Activated T-helper 9 cell treated with anti-CD3 and anti-CD28 coated beads, Interleukin-2, amount 50 U/mL, for 16 hours (primary cell): ENCODE measurements around the gene THNSL1.

ENCODE experiments used
- DNase-seq: peaks from one replicate; pipeline ENCODE4 v3.0.0-alpha.2; 2020; ENCODE audit warnings: low read depth

The THNSL1 gene

DNA sequence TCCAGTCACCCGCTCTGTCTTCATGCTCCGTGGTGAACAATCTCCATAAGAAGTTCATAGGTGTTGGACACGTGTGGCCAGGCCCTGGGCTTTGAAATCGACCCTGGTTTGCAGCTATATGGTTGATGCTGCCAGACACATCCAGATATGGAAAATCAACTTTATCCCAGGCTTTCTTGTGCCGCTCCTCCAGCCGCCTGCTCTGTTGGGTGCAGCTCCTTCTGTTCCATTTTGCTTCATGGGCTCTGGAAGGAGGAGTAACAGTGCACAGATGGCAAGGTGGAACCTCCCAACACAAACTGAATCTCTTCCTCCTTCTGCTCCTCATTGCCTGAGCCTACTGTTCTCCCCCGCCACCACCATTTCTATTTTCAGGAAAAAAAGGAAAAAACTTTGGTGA, 44.7 kb downstream of the THNSL1 start:
- no peak for DNase-seq

DNA sequence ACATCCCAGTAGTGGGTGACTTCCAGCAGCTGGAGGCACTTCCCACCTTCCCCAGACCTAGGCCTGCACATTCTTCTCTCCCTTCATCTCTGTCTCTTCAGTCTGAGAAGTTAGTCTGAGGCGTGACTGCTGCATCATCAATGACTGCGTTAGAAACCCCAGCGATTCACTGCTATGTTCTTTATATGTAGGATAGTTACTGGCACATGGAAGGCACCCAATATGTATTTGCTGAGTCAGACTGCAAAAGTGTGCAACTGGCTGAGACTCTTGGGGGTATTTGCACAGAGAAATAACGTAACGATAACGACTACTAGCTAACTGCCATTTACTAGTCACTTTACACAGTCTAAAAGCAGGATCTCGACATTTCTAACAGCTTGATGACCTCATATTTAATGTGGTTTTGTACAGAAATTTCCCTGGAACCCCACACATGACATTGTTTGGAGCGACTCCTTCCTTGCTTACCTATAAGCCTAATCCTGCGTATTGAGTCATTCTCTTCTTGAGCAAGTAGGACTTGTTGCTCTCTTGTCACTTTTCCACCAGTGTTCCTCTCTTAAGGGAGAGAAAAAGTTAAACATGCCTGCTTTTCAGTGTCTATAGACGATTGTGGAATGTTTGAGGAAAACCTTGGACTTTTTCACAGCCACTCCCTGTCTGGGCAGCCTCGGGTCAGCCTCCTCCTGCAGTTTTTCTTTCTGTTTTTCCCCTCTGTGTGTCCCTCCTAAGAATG, 45.5 kb downstream of the THNSL1 start:
- no peak for DNase-seq

DNA sequence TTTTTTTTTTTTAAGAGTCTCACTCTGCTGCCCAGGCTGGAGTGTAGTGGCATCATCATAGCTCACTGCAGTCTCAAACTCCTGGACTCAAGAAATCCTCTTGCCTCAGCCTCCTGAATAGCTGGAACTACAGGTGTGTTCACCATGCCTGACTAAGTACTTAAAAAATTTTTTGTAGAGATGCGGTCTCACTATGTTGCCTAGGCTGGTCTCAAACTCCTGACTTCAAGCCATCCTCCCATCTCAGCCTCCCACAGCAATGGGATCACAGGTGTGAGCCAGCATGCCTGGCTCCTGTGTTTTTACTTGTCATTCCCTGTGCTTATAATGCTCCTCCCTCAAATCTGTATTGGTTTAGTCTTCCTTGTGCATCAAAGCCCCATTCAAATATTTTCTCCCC, 46.7 kb downstream of the THNSL1 start:
- DNase-seq = no peak

DNA sequence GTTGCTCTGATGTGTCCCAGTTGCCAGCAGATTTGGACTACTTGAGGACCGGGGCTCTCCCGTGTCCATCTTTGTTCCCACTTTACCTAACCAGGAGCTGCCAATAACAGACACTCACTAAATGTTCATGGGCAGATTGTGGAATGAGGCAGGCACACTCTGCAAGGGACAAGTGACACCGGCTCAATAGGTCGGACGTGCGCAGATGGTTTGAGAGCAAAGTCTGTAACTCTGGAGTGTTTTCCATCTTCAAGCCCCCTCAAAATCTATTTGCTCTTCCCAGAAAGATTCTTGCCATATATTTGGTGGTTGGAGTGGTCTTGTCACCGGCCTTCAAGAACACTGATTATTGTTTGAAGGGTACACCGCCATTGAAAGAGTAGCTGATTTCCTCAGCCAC, 47.2 kb downstream of the THNSL1 start:
- no peak for DNase-seq

DNA sequence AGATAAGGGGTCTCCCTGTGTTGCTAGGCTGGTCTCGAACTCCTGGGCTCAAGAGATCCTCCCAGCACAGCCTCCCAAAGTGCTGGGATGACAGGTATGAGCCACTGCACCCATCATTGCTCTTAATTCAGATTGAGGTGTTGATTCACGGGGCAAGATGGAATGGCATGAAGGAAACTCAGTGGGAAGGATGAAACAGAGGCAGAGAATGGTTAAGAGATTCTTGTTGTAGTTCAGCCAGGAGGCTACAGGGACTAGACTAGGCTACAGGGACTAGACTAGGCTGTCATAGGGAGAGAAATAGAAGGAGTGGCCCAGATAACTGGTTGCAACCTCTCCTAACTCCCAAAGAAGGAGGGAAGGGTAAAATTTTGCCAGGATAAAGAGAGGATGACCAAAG, 48.0 kb downstream of the THNSL1 start:
- no peak for DNase-seq

DNA sequence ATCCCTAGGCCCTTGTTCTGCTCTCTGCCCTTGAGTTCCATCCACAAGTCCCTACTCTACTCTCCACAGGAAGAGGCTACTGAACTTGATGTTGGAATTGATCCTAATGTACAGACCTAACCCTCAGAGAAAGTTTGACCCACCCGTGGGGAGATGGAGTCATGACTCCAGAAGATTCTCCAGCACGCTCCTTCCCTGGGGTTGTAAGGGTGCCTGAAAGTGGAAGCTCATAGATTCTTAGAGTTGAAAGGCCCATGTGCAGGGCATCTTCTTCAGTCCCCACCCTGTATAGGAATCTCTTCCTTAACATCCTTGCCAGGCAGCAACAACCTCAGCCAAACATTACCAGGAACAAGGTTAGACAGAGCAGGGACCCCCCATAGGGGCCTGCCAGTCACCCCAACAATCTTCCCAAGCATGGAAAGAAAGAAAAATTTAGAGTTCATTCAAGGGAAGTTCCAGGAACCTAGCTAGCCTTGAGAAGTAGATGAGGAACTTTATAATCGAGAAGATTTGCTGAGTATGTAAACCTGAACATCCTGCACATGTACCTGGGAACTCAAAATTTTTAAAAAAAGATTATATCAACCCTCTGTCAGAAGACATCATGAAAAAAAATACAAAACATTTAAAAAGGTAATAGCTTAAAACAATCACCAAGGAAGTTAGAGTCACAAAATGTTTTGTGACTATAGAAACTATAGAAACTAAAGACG, 49.5 kb downstream of the THNSL1 start:
- DNase-seq = no peak

DNA sequence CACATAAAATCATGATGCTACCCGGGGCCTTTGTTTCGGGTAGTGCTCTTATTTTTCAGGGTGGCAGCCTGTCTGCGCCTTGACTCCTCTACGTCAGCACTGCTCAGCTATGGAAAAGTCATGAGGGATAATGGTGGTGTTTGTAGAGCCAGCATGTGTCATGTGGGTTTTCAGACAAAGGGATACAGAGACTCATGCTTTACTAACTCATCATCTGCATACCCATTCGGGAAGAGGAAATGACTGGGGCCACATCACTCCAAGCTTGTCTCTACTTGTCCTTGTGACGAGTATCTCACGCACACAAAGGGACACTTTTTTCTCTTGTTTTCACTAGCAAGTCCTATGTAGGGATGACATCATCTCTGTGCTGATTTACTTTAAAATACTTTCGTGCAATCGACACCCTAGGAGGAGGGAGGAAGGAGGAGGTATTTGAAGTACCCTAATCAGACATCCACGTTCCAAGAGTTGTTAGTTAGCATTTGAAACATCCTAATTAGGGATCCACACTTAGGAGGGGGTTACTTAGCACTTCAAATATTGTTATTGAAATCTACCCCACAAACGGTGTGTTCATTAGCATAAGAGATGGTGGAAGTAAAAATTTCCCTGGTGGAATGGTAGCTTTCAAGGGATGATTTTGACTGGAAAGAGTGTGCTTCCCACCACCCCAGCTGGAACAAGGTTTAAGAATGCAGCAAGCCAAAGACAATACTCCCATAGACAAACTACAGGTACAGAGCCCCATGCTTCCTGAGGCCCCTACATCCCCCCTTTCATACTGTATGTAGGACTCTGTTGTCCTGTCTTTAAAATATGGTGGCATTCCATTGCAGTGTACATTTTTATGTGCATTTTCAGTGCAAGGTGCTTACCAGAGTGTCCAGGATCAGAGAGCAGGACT, 52.0 kb downstream of the THNSL1 start:
- DNase-seq = no peak

DNA sequence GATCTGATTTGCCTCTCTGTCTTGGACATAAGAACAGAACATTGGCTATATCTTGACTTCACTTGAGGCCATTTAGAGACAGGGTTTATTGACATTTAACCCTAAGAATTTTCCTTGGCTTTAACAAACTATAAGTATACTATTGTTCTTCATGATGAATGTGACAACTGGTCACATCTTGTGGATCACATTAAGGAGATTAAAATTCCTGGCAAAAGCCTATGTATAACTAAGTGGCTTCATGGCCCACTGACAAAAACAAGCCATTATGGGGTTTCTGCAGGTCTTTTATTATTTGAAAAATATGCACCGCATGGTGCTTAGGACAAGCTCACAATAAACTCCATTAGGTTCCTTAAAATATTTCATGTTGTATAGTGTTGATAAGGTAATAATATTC, 54.8 kb downstream of the THNSL1 start:
- no peak for DNase-seq

DNA sequence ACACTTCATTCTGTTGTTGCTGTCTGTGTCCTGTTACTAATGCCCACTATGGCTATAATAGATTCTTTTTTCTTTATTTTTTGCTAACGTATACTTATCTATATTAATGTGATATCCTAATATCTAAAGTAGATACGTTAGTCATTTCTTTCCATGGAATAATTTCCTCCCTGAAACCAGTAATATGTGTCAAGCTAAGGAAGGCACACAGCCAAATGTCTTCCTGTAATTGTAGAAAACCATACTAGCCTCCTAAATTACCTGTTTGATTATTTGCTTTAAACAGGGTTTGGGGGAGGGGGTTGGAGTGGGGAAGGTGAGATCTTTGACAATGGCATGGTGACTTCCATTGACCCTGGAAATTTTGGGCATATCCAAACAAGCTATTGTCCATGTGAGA, 56.4 kb downstream of the THNSL1 start:
- DNase-seq = no peak

DNA sequence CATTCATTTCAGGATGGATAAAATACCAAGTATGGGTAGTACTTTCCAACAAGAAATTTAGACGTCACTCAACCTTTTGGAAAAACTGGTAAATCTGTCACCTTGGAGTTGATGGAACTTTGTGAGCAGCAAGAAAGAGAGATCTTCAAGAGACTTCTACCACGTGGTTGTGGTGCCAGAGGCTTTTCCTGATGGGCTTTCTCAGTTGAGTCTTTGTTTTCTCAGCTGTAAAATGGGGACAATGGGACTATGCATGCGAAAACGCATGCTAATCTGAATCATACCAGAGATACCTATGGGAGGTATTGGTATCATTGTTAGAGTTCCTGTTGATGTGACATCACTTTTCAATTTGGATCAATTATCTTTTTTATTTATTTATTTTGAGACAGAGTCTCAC, 59.4 kb downstream of the THNSL1 start:
- no peak for DNase-seq
